GM12892 (cell line): Measurements from ENCODE around the gene APCDD1.

Source experiments
- DNase-seq: peaks from one replicate; pipeline ENCODE4 v3.0.0; 2011; ENCODE audit not compliant: insufficient read length
- FAIRE-seq: peaks from 2 replicates; lab custom pipeline; 2011; peaks lifted over from hg19 to GRCh38; lab: Jason Lieb, UNC
- POLR2A ChIP-seq: IDR thresholded peaks from 2 replicates; pipeline ENCODE4 v1.6.1; 2011; ENCODE audit warnings: low read depth, low read length, control low read depth
- POLR2AphosphoS5 ChIP-seq: IDR thresholded peaks from 2 replicates; pipeline ENCODE4 v1.6.1; 2011; ENCODE audit warnings: low read depth, low read length, control low read depth
- TAF1 ChIP-seq: IDR thresholded peaks from 2 replicates; pipeline ENCODE4 v1.6.1; 2011; ENCODE audit warnings: low read depth, mild to moderate bottlenecking, control low read depth, low read length, borderline replicate concordance

Gene APCDD1

GRCh38 chr18:10437837-10438236 lies 16.6 kb upstream of the APCDD1 start:
- DNase-seq (no peak), FAIRE-seq (no peak)
- TF ChIP-seq POLR2A (no peak), TAF1 (no peak), POLR2AphosphoS5 (no peak)

GRCh38 chr18:10439898-10440297 lies 14.5 kb upstream of the APCDD1 start:
- TF ChIP-seq POLR2A, result no peak
- no peak for TF ChIP-seq POLR2AphosphoS5
- no peak for TF ChIP-seq TAF1

GRCh38 chr18:10440884-10441283 lies 13.6 kb upstream of the APCDD1 start:
- no peak for TF ChIP-seq POLR2AphosphoS5
- TF ChIP-seq POLR2A, result no peak
- no peak for TF ChIP-seq TAF1
- FAIRE-seq, result no peak
- no peak for DNase-seq

More at GRCh38 chr18:10439898-10440297, 14.5 kb upstream of the APCDD1 start:
- FAIRE-seq (no peak), DNase-seq (no peak)

GRCh38 chr18:10441472-10441871 lies 13.0 kb upstream of the APCDD1 start:
- FAIRE-seq (no peak), DNase-seq (no peak)
- TF ChIP-seq POLR2A, result no peak

GRCh38 chr18:10442551-10442971 lies 11.9 kb upstream of the APCDD1 start:
- TF ChIP-seq POLR2A, result no peak
- no peak for TF ChIP-seq TAF1
- no peak for TF ChIP-seq POLR2AphosphoS5
- FAIRE-seq, result no peak
- no peak for DNase-seq

- TF ChIP-seq POLR2AphosphoS5, result no peak
- no peak for TF ChIP-seq POLR2A
- FAIRE-seq (no peak), DNase-seq (no peak)
Observed at GRCh38 chr18:10443001-10443400, 11.4 kb upstream of the APCDD1 start.

GRCh38 chr18:10444314-10445006 lies 10.0 kb upstream of the APCDD1 start:
- DNase-seq (no peak), FAIRE-seq (no peak)
- TF ChIP-seq POLR2A (no peak), POLR2AphosphoS5 (no peak), TAF1 (no peak)

GRCh38 chr18:10449396-10449795 lies 5.0 kb upstream of the APCDD1 start:
- TF ChIP-seq TAF1 (no peak), POLR2AphosphoS5 (no peak)
- no peak for DNase-seq
- no peak for FAIRE-seq

- DNase-seq (no peak), FAIRE-seq (no peak)
- TF ChIP-seq POLR2A (no peak), TAF1 (no peak), POLR2AphosphoS5 (no peak)
Observed at GRCh38 chr18:10450986-10451385, 3.4 kb upstream of the APCDD1 start.

- no peak for DNase-seq
- FAIRE-seq, result no peak
- TF ChIP-seq TAF1 (no peak), POLR2A (no peak), POLR2AphosphoS5 (no peak)
Observed at GRCh38 chr18:10453261-10453805, 1.1 kb upstream of the APCDD1 start.

- FAIRE-seq (no peak), DNase-seq (no peak)
- TF ChIP-seq TAF1, result no peak
- TF ChIP-seq POLR2A, result no peak
- TF ChIP-seq POLR2AphosphoS5, result no peak
Observed at GRCh38 chr18:10454681-10455557, 484 bp downstream of the APCDD1 start.

GRCh38 chr18:10455726-10456453 lies 1.5 kb downstream of the APCDD1 start:
- DNase-seq (no peak), FAIRE-seq (no peak)
- TF ChIP-seq POLR2AphosphoS5 (no peak), POLR2A (no peak), TAF1 (no peak)
